RWPE1 (cell line): ENCODE results near the gene RIPOR3.

Source experiments
- CTCF ChIA-PET: fragments of 350-600 bp; sonication (Branson Sonifier 250); formaldehyde crosslinking; extraction: SDS; loops from one replicate; lab custom pipeline; 2021; lab: Yijun Ruan, JAX
- POLR2A ChIA-PET: fragments of 400-600 bp; formaldehyde crosslinking; extraction: SDS; loops from one replicate; lab custom pipeline; 2020; ENCODE audit warnings: antibody characterized with exemption; ENCODE audit not compliant: low non-redundant PET; lab: Yijun Ruan, JAX
- DNase-seq: peaks from one replicate; pipeline ENCODE4 v3.0.0; 2012; ENCODE audit warnings: low spot score
- H3K27ac ChIP-seq: fragments of 450-650 bp; 2 replicates; pipeline ENCODE4 v1.5.1; 2017
- CTCF ChIP-seq: fragments of 450-650 bp; conservative IDR thresholded peaks from 2 replicates; pipeline ENCODE4 v1.5.1; 2017; ENCODE audit warnings: low read depth, mild to moderate bottlenecking

RIPOR3 gene

GRCh38 chr20:50587291-50587961, 103.9 kb downstream of the RIPOR3 start:
- no peak for TF ChIP-seq CTCF
- H3K27ac ChIP-seq, result peak overlapping the region; percentile 97
- DNase-seq, result peak; percentile 95
- CTCF ChIA-PET, result interaction anchor here (0.6 to 2.3 kb wide), 18 partner anchors 9 to 1480 kb away, joined by 3 to 11 read pairs (median 4); no protein-coding TSS in a partner anchor
- POLR2A ChIA-PET, result no interaction called here

- no peak for DNase-seq
- peak overlapping the region; percentile 97 for H3K27ac ChIP-seq
- no peak for TF ChIP-seq CTCF
- CTCF ChIA-PET, result interaction anchor here (0.5 to 2.3 kb wide), 12 partner anchors 10 to 401 kb away, joined by 3 to 11 read pairs (median 4); no protein-coding TSS in a partner anchor
- POLR2A ChIA-PET, result no interaction called here
Measured at GRCh38 chr20:50586531-50587232, 104.7 kb downstream of the RIPOR3 start.

GRCh38 chr20:50585678-50586077, 105.7 kb downstream of the RIPOR3 start:
- DNase-seq, result no peak
- POLR2A ChIA-PET, result no interaction called here
- H3K27ac ChIP-seq, result peak overlapping the region; percentile 97
- no peak for TF ChIP-seq CTCF
- CTCF ChIA-PET, result interaction anchor here (0.6 to 2.3 kb wide), 2 partner anchors 10 to 467 kb away, joined by 3 to 11 read pairs; no protein-coding TSS in a partner anchor

- POLR2A ChIA-PET, result no interaction called here
- H3K27ac ChIP-seq, result peak overlapping the region; percentile 97
- no peak for DNase-seq
- CTCF ChIA-PET, result interaction anchor here (0.6 to 2.3 kb wide), 3 partner anchors 9 to 467 kb away, joined by 3 to 13 read pairs (median 11); no protein-coding TSS in a partner anchor
- no peak for TF ChIP-seq CTCF
Measured at GRCh38 chr20:50585214-50585613, 106.1 kb downstream of the RIPOR3 start.

- no peak overlapping the region for H3K27ac ChIP-seq
- no peak for TF ChIP-seq CTCF
- DNase-seq, result no peak
- POLR2A ChIA-PET, result no interaction called here
- CTCF ChIA-PET, result interaction anchor here (1.8 kb wide), 1 partner anchor 9 kb away, joined by 13 read pairs; no protein-coding TSS in a partner anchor
Measured at GRCh38 chr20:50584687-50585086, 106.7 kb downstream of the RIPOR3 start.

- ChIA-PET POLR2A (no interaction called here), CTCF (interaction anchor here (0.6 to 1.8 kb wide), 3 partner anchors 8 to 357 kb away, joined by 3 to 13 read pairs (median 7); no protein-coding TSS in a partner anchor)
- DNase-seq, result no peak
- H3K27ac ChIP-seq, result peak overlapping the region; percentile 53
- TF ChIP-seq CTCF, result no peak
Measured at GRCh38 chr20:50583442-50584150, 107.7 kb downstream of the RIPOR3 start.
